Tibial nerve (tissue), 4 donors: Measurements from ENCODE around the gene PSMB1. TPM values are rescaled to one million over a fixed set of nuclear protein-coding genes. Genes with fewer than 3 reads are reported as not detected.

Experiments
- DNase-seq, 2 donors: peaks; one replicate each; pipeline ENCODE4 v3.0.0-alpha.2; 2019; ENCODE audit warnings: low spot score in 2 of 2
- H3K27ac ChIP-seq, 4 donors: fragments of 200-600 bp; sonication (generic) in 3 of 4; one replicate each; pipeline ENCODE4 v1.5.1; 2017 to 2019; ENCODE audit warnings: mild to moderate bottlenecking in 1 of 4
- H3K27me3 ChIP-seq, 2 donors: fragments of 200-600 bp; sonication (generic) in 1 of 2; one replicate each; pipeline versions ENCODE4 v1.5.1 to v1.6.0; 2017 to 2019
- H3K36me3 ChIP-seq, 3 donors: fragments of 200-600 bp; sonication (generic); one replicate each; pipeline ENCODE4 v1.5.1; 2018 to 2019
- H3K4me1 ChIP-seq, 4 donors: fragments of 200-600 bp; sonication (generic) in 3 of 4; one replicate each; pipeline ENCODE4 v1.5.1; 2017 to 2019
- H3K4me3 ChIP-seq, 4 donors: fragments of 200-600 bp; sonication (generic) in 3 of 4; one replicate each; pipeline ENCODE4 v1.5.1; 2017 to 2019; ENCODE audit warnings: mild to moderate bottlenecking in 1 of 4, moderate library complexity in 1 of 4
- H3K9me3 ChIP-seq, 4 donors: fragments of 200-600 bp; sonication (generic) in 3 of 4; one replicate each; pipeline ENCODE4 v1.5.1; 2017 to 2019
- EP300 ChIP-seq, 2 donors: sonication (generic); formaldehyde crosslinking; IDR thresholded peaks; one replicate each; pipeline ENCODE4 v1.6.1; 2017; ENCODE audit warnings: antibody characterized with exemption in 2 of 2, mild to moderate bottlenecking in 1 of 2
- POLR2A ChIP-seq, 2 donors: fragments of 450-650 bp; IDR thresholded peaks; one replicate each; pipeline ENCODE4 v1.6.1; 2017; ENCODE audit warnings: antibody characterized with exemption in 2 of 2, mild to moderate bottlenecking in 2 of 2, moderate library complexity in 2 of 2
- WGBS, 2 donors: methylation state at CpG; one replicate each; pipeline ENCODE4 v1.1.5; 2018; 5-methylcytosine and 5-hydroxymethylcytosine counted together
- total RNA-seq, 4 donors: library from RNA; depleted of rRNA; stranded (reverse); fragments of >200 nt; gene quantifications; one replicate each; pipeline ENCODE4 v1.1.0, GENCODE V29; 2016
- TF ChIP-seq, protein P1 (sequence below), 5 experiments: fragments of 200-600 bp in 3 of 5; fragments of 450-650 bp in 2 of 5; sonication (generic) in 3 of 5; IDR thresholded peaks; one replicate each; pipeline ENCODE4 v1.5.1; 2016 to 2019; ENCODE audit warnings: antibody characterized with exemption in 5 of 5, mild to moderate bottlenecking in 3 of 5, moderate library complexity in 2 of 5

The PSMB1 gene
- total RNA-seq, 4 donors from 2014 or later: 122 to 207 (median 155) TPM

DNA sequence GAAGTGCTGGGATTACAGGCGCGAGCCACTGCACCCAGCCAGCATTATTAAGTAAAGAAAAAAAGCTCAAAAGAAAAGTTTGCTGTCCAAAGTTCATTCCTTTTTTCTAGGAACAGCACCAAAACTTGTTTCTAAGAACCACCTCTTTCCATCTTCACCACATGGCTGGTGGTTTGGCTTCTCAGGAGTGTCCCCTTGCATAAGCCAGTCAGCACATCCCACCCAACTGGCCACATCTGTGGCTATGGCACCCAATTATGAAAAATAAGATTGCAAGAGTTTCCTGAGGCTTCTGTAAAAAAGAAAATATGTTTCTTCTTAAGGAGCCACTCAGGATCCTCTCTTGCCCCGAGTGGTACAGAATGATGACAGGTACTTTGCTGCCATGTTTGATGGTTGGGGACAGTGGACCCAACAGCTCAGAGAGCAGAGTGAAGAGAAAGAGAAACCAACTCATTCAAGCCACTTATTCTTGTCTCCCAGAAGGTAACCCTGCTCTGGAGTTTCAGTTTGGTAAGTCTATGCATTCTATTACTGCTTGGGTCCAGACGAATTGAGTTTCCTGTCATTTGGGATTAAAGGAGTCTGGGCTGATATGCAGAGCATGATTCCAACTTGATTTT lies 65.3 kb downstream of the PSMB1 start:
- peaks cover 0 to 12% (median 0%) of the 10 kb centered on the region in 4 donors for H3K9me3 ChIP-seq
- H3K4me3 ChIP-seq: no peak overlapping the region
- TF ChIP-seq, protein P1, sequence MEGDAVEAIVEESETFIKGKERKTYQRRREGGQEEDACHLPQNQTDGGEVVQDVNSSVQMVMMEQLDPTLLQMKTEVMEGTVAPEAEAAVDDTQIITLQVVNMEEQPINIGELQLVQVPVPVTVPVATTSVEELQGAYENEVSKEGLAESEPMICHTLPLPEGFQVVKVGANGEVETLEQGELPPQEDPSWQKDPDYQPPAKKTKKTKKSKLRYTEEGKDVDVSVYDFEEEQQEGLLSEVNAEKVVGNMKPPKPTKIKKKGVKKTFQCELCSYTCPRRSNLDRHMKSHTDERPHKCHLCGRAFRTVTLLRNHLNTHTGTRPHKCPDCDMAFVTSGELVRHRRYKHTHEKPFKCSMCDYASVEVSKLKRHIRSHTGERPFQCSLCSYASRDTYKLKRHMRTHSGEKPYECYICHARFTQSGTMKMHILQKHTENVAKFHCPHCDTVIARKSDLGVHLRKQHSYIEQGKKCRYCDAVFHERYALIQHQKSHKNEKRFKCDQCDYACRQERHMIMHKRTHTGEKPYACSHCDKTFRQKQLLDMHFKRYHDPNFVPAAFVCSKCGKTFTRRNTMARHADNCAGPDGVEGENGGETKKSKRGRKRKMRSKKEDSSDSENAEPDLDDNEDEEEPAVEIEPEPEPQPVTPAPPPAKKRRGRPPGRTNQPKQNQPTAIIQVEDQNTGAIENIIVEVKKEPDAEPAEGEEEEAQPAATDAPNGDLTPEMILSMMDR (IDR thresholded peaks at IDR 0.05): no peak
- TF ChIP-seq EP300 (IDR thresholded peaks at IDR 0.05) (no peak), POLR2A (IDR thresholded peaks at IDR 0.05) (no peak)
- WGBS, 2 donors: 79 to 84% methylated on average over 4 of the region's 4 CpGs
- no peaks in the 10 kb centered on the region for H3K27me3 ChIP-seq
- DNase-seq: no peak
- no peaks in the 10 kb centered on the region for H3K36me3 ChIP-seq
- H3K27ac ChIP-seq: no peak overlapping the region
- H3K4me1 ChIP-seq: no peaks in the 10 kb centered on the region

DNA sequence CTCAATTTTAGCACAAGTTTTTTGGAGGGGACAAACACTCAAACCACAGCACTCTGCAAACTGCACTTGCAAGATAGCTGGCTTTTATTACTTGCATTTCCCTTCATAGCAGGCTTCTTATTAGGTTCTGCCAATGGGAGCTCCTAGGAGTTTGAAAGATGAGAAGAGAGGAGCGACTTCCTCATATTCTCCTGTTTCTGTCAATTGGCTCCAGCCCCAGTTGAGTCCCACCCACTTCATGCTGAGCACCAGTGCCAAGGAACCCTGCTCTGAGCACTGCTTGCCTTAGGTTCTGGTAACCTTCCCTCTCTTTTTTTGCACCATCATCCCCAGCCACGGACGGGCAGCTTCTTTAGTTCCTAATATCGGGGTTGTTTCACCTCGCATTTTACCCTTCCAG lies 67.9 kb downstream of the PSMB1 start:
- Histone ChIP-seq H3K4me1 (no peaks in the 10 kb centered on the region), H3K27me3 (no peaks in the 10 kb centered on the region), H3K9me3 (peaks cover 0 to 13% (median 0%) of the 10 kb centered on the region in 4 donors), H3K36me3 (no peaks in the 10 kb centered on the region), H3K27ac (no peak overlapping the region), H3K4me3 (no peak overlapping the region)
- WGBS, 2 donors: 74 to 79% methylated on average over 5 of the region's 5 CpGs
- DNase-seq: no peak
- TF ChIP-seq, protein P1 (IDR thresholded peaks at IDR 0.05): no peak
- TF ChIP-seq EP300 (IDR thresholded peaks at IDR 0.05) (no peak), POLR2A (IDR thresholded peaks at IDR 0.05) (no peak)

Other genes starting within 250 kb of the PSMB1 start
- gene FAM120B, start 246.5 kb downstream of the PSMB1 start, total RNA-seq: 10 to 100 TPM; 26.0 to 35.4 (median 32.1) TPM
- 10 to 100 TPM; 14.5 to 16.1 (median 15.6) TPM for gene TBP, start 1.1 kb upstream of the PSMB1 start, total RNA-seq
- 10 to 100 TPM; 53.5 to 82.2 (median 70.3) TPM for gene PDCD2, start 31.3 kb upstream of the PSMB1 start, total RNA-seq